PC-3 (cell line): Measurements from ENCODE around the gene HMCN1.

ENCODE experiments used
- CTCF ChIP-seq: fragments of 300-600 bp; sonication (generic); conservative IDR thresholded peaks from 2 replicates; pipeline ENCODE4 v1.5.1; 2017; ENCODE audit warnings: antibody characterized with exemption, low read depth, mild to moderate bottlenecking, low read length
- EZH2 ChIP-seq: fragments of 300-600 bp; sonication (generic); IDR thresholded peaks from one replicate; pipeline ENCODE4 v1.6.1; 2017; ENCODE audit warnings: antibody characterized with exemption, mild to moderate bottlenecking, low read length; ENCODE audit not compliant: unreplicated experiment
- EZH2phosphoT487 ChIP-seq: fragments of 300-600 bp; sonication (generic); IDR thresholded peaks from 2 replicates; pipeline ENCODE4 v1.6.1; 2018; ENCODE audit warnings: mild to moderate bottlenecking, antibody characterized with exemption, low read length, borderline replicate concordance

DNA sequence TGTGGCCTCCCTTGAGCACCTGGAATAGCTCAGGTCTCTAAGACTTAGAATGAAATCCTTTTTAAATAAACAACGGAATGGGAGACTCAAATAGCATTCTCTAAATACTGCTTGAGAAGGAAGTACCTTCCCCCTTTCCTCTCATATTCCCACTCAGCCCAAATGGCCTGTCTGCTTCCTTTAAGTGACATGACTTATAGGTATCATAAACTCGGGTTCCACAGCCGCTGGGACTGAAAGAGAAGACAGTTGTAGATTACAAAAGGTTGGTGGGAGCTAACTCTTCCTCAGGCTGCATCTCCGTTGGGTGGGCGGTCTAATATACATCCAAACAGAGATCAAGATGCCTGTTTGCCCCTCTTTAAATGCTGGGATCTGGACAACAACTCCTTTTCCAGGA, 1.2 kb upstream of the HMCN1 start:
- no peak for TF ChIP-seq CTCF
- TF ChIP-seq EZH2, result no peak
- no peak for TF ChIP-seq EZH2phosphoT487
